HG02870 (cell line): ENCODE data around the gene APBB1IP.
"Not testable (repeated sequence)": the region's sequence is repeated elsewhere in the genome, so short reads cannot be mapped to it uniquely, and the experiment has no call there.

Source experiments
- ATAC-seq: cut with Tn5 transposase; IDR thresholded peaks from one replicate; pipeline ENCODE4 v1.9.1; 2021; ENCODE audit warnings: mild to moderate bottlenecking, moderate library complexity; ENCODE audit not compliant: unreplicated experiment

Gene APBB1IP

GRCh38 chr10:26554246-26554645, 116.1 kb downstream of the APBB1IP start:
- no peak for ATAC-seq

DNA sequence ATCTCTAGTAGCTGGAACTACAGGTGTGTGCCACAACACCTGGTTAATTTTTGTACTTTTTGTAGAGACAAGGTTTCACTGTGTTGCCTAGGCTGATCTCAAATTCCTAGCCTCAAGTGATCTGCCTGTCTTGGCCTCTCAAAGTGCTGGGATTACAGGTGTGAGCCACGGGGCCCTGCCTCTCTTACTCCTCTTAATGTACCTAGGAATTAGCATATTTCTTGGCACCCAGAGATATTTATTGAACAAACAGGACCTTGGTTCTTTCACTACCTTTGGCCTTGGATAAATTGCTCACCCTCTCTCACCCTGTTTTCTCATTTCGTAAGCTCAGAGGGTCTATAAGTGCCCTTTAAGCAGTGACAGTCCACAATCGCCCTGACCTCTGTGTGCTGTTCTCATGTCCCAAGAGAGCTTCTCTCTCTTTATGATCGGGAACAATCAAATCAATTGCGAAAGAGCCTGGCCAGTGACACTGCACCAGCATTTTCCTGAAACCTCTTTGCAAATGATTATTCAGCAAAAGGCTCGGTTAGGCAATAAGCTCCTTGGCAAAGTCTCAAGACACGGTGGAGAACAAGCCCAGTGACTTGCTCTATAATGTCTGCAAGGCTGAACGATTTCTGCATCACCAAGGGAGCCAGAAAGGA, 117.7 kb downstream of the APBB1IP start:
- no peak for ATAC-seq

GRCh38 chr10:26556748-26557640, 118.9 kb downstream of the APBB1IP start:
- ATAC-seq: peak; percentile 69

DNA sequence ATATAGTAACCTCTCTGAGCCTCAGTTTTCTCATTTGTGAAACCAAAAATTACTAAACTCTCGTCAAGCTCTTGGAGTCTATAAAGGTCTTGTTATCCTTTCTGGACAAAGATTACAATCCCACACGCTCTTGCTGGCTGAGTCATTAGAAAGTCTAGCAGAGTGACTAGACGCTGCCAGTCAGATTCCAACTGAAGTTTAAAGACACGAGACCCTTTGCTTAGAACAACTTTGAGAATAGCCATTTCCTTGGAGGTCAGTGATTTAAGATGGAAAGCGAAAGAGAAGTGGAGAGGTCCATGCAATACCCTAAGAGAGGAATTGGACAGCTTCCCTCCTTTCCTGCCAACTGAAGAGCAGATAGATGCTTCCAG, 119.5 kb downstream of the APBB1IP start:
- no peak for ATAC-seq

GRCh38 chr10:26566525-26567350, 128.6 kb downstream of the APBB1IP start:
- no peak for ATAC-seq

GRCh38 chr10:26567351-26567721, 129.2 kb downstream of the APBB1IP start:
- no peak for ATAC-seq

DNA sequence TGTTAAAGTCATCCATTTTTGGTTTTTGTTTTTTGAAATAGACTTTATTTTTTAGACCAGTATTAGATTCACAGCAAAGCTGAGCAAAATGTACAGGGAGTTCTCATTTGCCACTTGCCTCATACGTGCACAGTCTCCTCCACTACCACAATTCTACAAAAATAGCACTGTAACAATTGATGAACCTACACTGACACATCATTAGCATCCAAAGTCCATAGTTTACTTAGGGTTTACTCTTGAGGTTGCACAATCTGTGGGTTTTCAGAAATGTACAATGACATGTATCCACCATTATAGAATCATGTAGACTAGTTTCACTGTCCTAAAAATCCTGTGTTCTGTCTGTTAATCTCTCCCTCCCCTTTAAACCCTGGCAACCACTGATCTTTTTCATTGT, 133.5 kb downstream of the APBB1IP start:
- no peak for ATAC-seq

DNA sequence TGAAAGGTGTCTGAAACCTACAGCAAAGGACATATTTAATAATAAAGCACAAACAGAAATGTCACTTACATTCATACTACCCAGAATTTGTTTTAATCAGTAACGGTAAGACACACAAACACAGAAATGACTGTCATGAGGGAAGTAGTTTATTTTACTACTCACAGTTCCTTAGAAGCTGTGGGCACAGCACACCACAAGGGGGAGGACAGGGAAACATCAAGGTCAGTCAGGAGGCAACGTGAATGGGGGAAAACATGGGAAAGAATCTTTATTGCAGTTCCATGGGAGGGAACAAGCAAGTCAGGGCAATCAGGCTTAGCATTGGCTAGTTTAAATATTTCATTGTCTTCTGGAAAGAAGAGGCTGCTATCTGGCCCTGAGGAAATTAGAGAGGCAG, 135.5 kb downstream of the APBB1IP start:
- ATAC-seq: no peak

DNA sequence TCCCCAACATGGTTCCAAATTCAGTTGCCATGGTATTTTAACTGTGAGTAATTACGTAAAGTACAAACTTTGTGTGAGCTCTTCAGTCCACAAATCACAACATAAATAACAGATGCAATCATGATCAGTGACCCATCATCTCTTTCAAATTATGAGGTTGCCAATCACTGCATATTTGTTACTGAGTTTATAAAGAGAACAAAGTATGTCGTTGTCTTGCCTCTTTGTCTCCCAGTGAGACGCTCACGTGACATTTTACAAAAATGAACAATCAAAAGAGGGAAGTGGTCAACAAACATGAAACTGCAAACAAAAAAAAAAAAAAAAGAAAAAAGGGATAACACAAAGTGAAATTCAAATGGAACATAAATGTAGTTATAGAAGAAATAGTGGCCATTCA, 136.6 kb downstream of the APBB1IP start:
- ATAC-seq: peak; percentile 50

- ATAC-seq: not testable (repeated sequence)
Observed at GRCh38 chr10:26578371-26578770, 140.2 kb downstream of the APBB1IP start.

GRCh38 chr10:26579256-26580063, 141.3 kb downstream of the APBB1IP start:
- no peak for ATAC-seq

GRCh38 chr10:26586211-26586610, 148.1 kb downstream of the APBB1IP start:
- ATAC-seq: no peak

- ATAC-seq: no peak
Observed at GRCh38 chr10:26588611-26589010, 150.5 kb downstream of the APBB1IP start.

DNA sequence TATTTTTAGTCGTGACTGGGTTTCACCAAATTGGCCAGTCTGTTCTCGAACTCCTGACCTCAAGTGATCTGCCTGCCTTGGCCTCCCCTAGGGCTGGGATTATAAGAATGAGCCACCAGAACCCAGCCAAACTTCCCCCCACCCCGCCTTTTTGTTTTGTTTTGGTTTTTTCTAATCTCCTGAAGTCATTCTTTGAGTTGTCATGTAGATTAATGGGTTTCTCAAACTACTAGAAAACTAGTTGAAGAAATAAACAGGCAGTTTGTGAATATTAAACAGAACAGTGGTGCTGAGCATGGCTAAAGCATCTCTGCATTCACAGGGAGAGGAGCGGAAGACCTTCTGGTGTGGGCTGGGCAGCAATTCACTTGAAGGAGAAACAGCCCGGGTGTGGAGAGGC, 151.7 kb downstream of the APBB1IP start:
- ATAC-seq: not testable (repeated sequence)

- peak; percentile 75 for ATAC-seq
Observed at GRCh38 chr10:26593896-26594295, 155.8 kb downstream of the APBB1IP start.

DNA sequence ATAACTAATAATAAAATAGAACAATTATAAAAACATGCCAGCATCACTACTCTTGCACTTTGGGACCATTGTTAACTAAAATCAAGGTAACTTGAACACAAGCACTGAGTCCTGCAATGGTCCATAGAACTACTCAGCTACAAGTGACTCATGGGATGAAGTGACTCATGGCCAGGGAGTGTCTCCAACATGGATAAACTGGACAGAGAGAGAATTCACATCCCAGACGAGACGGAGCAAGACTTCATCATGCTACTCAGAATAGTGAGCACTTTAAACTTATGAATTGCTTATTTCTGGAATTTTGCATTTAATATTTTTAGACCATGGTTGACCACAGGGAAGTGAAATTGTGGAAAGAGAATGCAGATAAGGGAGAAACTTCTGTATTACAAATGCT, 165.1 kb downstream of the APBB1IP start:
- not testable (repeated sequence) for ATAC-seq

DNA sequence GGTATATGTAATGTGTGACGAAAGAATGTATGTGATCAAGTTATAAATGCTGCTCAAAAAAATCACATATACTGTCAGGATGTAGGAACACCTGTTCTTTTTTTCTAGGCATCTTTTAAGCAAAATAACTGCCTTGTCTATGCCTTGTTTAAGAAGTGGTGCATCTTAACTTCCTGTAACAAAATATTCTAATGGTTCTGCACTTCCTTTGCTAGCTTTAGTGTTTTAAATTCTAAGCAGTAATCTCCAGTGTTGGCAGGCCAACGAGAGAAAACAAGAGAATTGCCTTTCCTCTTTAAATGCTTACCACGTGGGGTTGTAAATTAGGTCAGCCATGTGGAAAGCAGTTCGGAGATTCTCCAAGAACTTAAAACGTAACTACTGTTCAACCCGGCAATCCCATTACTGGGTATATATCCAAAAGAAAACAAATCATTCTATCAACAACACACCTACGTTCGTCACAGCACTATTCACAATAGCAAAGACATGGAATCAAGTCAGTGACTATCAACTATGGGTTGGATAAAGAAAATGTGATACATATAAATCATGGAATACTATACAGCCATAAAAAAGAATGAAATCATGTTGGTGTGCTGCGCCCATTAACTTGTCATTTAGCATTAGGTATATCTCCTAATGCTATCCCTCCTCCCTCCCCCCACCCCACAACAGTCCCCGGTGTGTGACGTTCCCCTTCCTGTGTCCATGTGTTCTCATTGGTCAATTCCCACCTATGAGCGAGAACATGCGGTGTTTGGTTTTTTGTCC, 166.4 kb downstream of the APBB1IP start:
- not testable (repeated sequence) for ATAC-seq

- ATAC-seq: peak; percentile 47
Observed at GRCh38 chr10:26606389-26606877, 168.3 kb downstream of the APBB1IP start.

DNA sequence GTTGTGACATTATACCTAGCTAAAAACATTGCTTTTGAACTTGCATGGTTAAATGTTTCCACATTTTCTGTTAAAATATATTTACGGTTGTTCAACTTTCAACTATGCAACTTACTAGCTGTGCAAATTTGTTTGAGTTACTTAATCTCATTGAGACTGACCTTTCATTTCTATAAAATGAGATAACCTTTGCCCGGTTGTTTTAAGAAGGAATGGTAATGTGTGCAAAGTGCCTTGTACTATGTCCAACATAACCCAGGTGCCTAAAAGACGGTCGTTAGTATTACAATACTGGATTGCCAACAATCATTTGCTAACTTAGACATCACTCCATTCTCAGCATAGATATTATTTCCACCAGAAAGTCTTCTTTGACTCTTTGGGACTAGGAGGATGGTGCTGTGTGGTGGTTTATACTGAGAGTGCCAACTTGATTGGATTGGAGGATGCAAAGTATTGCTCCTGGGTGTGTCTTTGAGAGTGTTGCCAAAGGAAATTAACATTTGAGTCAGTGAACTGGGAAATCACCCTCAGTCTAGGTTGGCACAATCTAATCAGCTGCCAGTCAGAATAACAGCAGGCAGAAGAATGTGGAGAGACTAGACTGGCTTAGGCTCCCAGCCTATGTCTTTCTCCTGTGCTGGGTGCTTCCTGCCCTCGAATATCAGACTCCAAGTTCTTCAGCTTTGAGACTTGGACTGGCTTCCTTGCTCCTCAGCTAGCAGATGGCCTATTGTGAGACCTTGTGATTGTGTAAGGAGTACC, 174.2 kb downstream of the APBB1IP start:
- no peak for ATAC-seq
